H1 (cell line): ENCODE results near the gene RIPOR2. TPM values are rescaled to one million over a fixed set of nuclear protein-coding genes. Genes with fewer than 3 reads are reported as not detected.

Experiments
- CBX8 ChIP-seq: fragments of 300-800, 300-1000 bp; sonication (generic); IDR thresholded peaks from 2 replicates; pipeline ENCODE4 v1.7.1; 2016; ENCODE audit warnings: low read depth, low read length, borderline replicate concordance
- CEBPB ChIP-seq: IDR thresholded peaks from 2 replicates; pipeline ENCODE4 v1.6.1; 2012; ENCODE audit warnings: low read depth, low read length
- CTCF ChIP-seq, 3 experiments: IDR thresholded peaks; 1 replicate in 2 of 3; 2 replicates in 1 of 3; pipeline versions ENCODE4 v1.5.1 to v1.6.1; 2011; ENCODE audit warnings: low read length in 3 of 3, mild to moderate bottlenecking in 3 of 3, inconsistent platforms in 2 of 3, low read depth in 1 of 3, moderate library complexity in 1 of 3; ENCODE audit not compliant: insufficient read depth in 1 of 3; ENCODE audit errors: control extremely low read depth in 1 of 3
- E2F6 ChIP-seq: IDR thresholded peaks from 2 replicates; pipeline ENCODE4 v1.6.1; 2012; ENCODE audit warnings: inconsistent platforms
- KDM5A ChIP-seq: fragments of 200-600 bp; IDR thresholded peaks from 2 replicates; pipeline ENCODE4 v1.7.1; 2012; ENCODE audit warnings: mild to moderate bottlenecking, low read length, inconsistent platforms, mixed read lengths
- POLR2A ChIP-seq, 2 experiments: IDR thresholded peaks; 1 replicate in 1 of 2; 2 replicates in 1 of 2; pipeline ENCODE4 v1.6.1; 2011; ENCODE audit warnings: low read depth in 2 of 2, low read length in 2 of 2, mild to moderate bottlenecking in 2 of 2; ENCODE audit errors: control extremely low read depth in 1 of 2
- TBP ChIP-seq: IDR thresholded peaks from 2 replicates; pipeline ENCODE4 v1.6.1; 2011; ENCODE audit warnings: low read depth, low read length, improper control_type of control experiment
- polyA plus RNA-seq, 7 experiments: library from polyadenylated mRNA; depleted of rRNA in 3 of 7; stranded (reverse) in 5 of 7; unstranded in 2 of 7; fragments of >200 nt in 5 of 7; fragments of 200-250 nt in 2 of 7; gene quantifications; 1 replicate in 5 of 7; 2 replicates in 1 of 7; 4 replicates in 1 of 7; pipeline versions ENCODE4 v1.2.1 to v1.2.3, GENCODE V29; 2011 to 2013; ENCODE audit warnings: missing spikeins in 2 of 7, mixed read lengths in 2 of 7
- total RNA-seq: library from RNA; stranded (reverse); fragmentation: NEBNext Ultra II Directional; extraction: Animal tissue kit (Norgen Biotek cat#: 25700); gene quantifications from 2 replicates; pipeline ENCODE4 v1.2.1, GENCODE V29; 2021

RIPOR2 gene
- total and polyA plus RNA-seq, 2 of the 8 experiments (the other 6 are each of a cell fraction or from before 2014, with no cell fraction given), result 16.7 to 45.6 TPM

GRCh38 chr6:24774696-24775519, 160.9 kb downstream of the RIPOR2 start, which contains the start of gene GMNN (continued):
- TF ChIP-seq CTCF (IDR thresholded peaks at IDR 0.05; ENCODE audit: control extremely low read depth in 1 of 3, insufficient read depth in 1 of 3, low read depth in 1 of 3, low read length in 3 of 3) (no peak), POLR2A (IDR thresholded peaks at IDR 0.05; ENCODE audit: control extremely low read depth in 1 of 2, low read depth in 2 of 2, low read length in 2 of 2) (peak; percentile 87 to 89), KDM5A (0 out of 2 replicates have a peak, but pooled peaks have one; percentile 35), CEBPB (no peak), CBX8 (no peak), E2F6 (peak; percentile 90), TBP (peak; percentile 79)
